Ovary (tissue), 9 donors: ENCODE measurements around the gene EFCAB6. TPM values are rescaled to one million over a fixed set of nuclear protein-coding genes. Genes with fewer than 3 reads are reported as not detected.

Experiments used
- DNase-seq, 5 donors: peaks; one replicate each; pipeline ENCODE4 v3.0.0-alpha.2; 2019 to 2020
- H3K27ac ChIP-seq, 2 donors: fragments of 200-600 bp; one replicate each; pipeline versions ENCODE4 v1.5.1 to v1.8.0; 2019 to 2022
- H3K27me3 ChIP-seq: fragments of 200-600 bp; one replicate; pipeline ENCODE4 v1.8.0; 2022
- H3K36me3 ChIP-seq: fragments of 200-600 bp; sonication (generic); one replicate; pipeline ENCODE4 v1.5.1; 2019
- H3K4me1 ChIP-seq: one replicate; pipeline ENCODE4 v1.8.1; 2013; ENCODE audit warnings: mild to moderate bottlenecking, moderate library complexity; ENCODE audit not compliant: insufficient read depth
- H3K4me3 ChIP-seq: fragments of 200-600 bp; sonication (generic); one replicate; pipeline ENCODE4 v1.5.1; 2017
- H3K9me3 ChIP-seq, 2 donors: fragments of 200-600 bp in 1 of 2; sonication (generic) in 1 of 2; one replicate each; pipeline versions ENCODE4 v1.5.1 to v1.8.1; 2013 to 2019; ENCODE audit warnings: mild to moderate bottlenecking in 1 of 2, moderate library complexity in 1 of 2
- CTCF ChIP-seq, 3 donors: fragments of 450-650 bp in 2 of 3; fragments of 200-600 bp in 1 of 3; IDR thresholded peaks; one replicate each; pipeline versions ENCODE4 v1.5.1 to v1.8.0; 2016 to 2022; ENCODE audit warnings: antibody characterized with exemption in 3 of 3, mild to moderate bottlenecking in 1 of 3
- EP300 ChIP-seq: sonication (generic); formaldehyde crosslinking; IDR thresholded peaks from one replicate; pipeline ENCODE4 v1.6.1; 2017; ENCODE audit warnings: antibody characterized with exemption
- POLR2A ChIP-seq: fragments of 450-650 bp; IDR thresholded peaks from one replicate; pipeline ENCODE4 v1.6.1; 2017; ENCODE audit warnings: antibody characterized with exemption, mild to moderate bottlenecking, moderate library complexity
- WGBS, 3 donors: extraction: QIAGEN DNeasy Blood & Tissue Kit in 1 of 3; methylation state at CpG; one replicate each; pipeline versions ENCODE4 v1.1.5 to v1.1.7; 2013 to 2017; 5-methylcytosine and 5-hydroxymethylcytosine counted together
- intact Hi-C, 4 donors: fragments of 100-400 bp; cut with DNase I; formaldehyde crosslinking; loops; one replicate each; pipeline versions ENCODE4 v1.11.0 to v1.15.1; 2022 to 2023
- polyA plus RNA-seq, 2 donors: library from polyadenylated mRNA; stranded (reverse); fragments of 200-250 nt in 1 of 2; fragments of 350-450 nt in 1 of 2; fragmentation: Illumina TruSeq in 1 of 2; extraction: RNeasy Lipid Tissue Mini Kit (QIAGEN cat#74804) in 1 of 2; gene quantifications; one replicate each; pipeline ENCODE4 v1.2.3, GENCODE V29; 2013 to 2014
- total RNA-seq, 7 donors: library from RNA; depleted of rRNA in 2 of 7; stranded (reverse); fragments of >200 nt in 2 of 7; fragmentation: NEBNext Ultra II Directional in 3 of 7; extraction: Animal tissue kit (Norgen Biotek cat#: 25700) in 3 of 7; gene quantifications; one replicate each; pipeline versions ENCODE4 v1.1.0 to v1.2.4, GENCODE V29; 2016 to 2023
- donor health status: DM: no; HTN: no; CAD: no; lungs with moderate emphysema.
- donor health status: DM: no; HTN: no; CAD: no.
- donor health status: Bipolar disorder and iron deficiency.
- donor health status: DM: yes; HTN: yes; CAD: no.
- donor health status: DM: no; HTN: no; CAD: no.
- donor health status: DM: yes; HTN: yes; CAD: no.

The EFCAB6 gene
- total and polyA plus RNA-seq, 9 donors = 1.00 to 17.5 (median 6.7) TPM

GRCh38 chr22:43722444-43722843, 89.7 kb downstream of the EFCAB6 start:
- Histone ChIP-seq H3K4me1 (peaks cover 10% of the 10 kb centered on the region), H3K36me3 (no peaks in the 10 kb centered on the region), H3K9me3 (no peaks in the 10 kb centered on the region), H3K27ac (no peak overlapping the region), H3K27me3 (no peaks in the 10 kb centered on the region), H3K4me3 (no peak overlapping the region)
- WGBS, 3 donors = 90 to 95% (median 92%) methylated on average over 5 of the region's 5 CpGs
- intact Hi-C loops = no loop called here
- TF ChIP-seq CTCF (IDR thresholded peaks at IDR 0.05) (no peak), EP300 (no peak), POLR2A (no peak)
- DNase-seq = no peak

- peaks cover 7% of the 10 kb centered on the region for H3K4me1 ChIP-seq
- H3K36me3 ChIP-seq = no peaks in the 10 kb centered on the region
- no peak overlapping the region for H3K27ac ChIP-seq
- no peak overlapping the region for H3K4me3 ChIP-seq
- no peak for DNase-seq
- TF ChIP-seq CTCF (IDR thresholded peaks at IDR 0.05) (no peak), POLR2A (no peak), EP300 (no peak)
- no peaks in the 10 kb centered on the region for H3K27me3 ChIP-seq
- no peaks in the 10 kb centered on the region for H3K9me3 ChIP-seq
- intact Hi-C loops = no loop called here
- WGBS, 3 donors = 83 to 95% (median 94%) methylated on average over 1 of the region's 1 CpG
Observed at GRCh38 chr22:43720716-43721115, 91.4 kb downstream of the EFCAB6 start.

GRCh38 chr22:43714104-43714503, 98.0 kb downstream of the EFCAB6 start:
- Histone ChIP-seq H3K9me3 (no peaks in the 10 kb centered on the region), H3K27ac (no peak overlapping the region), H3K36me3 (no peaks in the 10 kb centered on the region), H3K27me3 (no peaks in the 10 kb centered on the region), H3K4me3 (no peak overlapping the region), H3K4me1 (no peaks in the 10 kb centered on the region)
- 95 to 99% (median 98%) methylated on average over 2 of the region's 2 CpGs for WGBS, 3 donors
- intact Hi-C loops = no loop called here
- no peak for DNase-seq
- TF ChIP-seq EP300 = no peak

- intact Hi-C loops = no loop called here
- Histone ChIP-seq H3K9me3 (no peaks in the 10 kb centered on the region), H3K4me1 (no peaks in the 10 kb centered on the region), H3K27ac (no peak overlapping the region), H3K36me3 (no peaks in the 10 kb centered on the region), H3K27me3 (no peaks in the 10 kb centered on the region), H3K4me3 (no peak overlapping the region)
- no peak for TF ChIP-seq CTCF (IDR thresholded peaks at IDR 0.05)
- no peak for TF ChIP-seq POLR2A
- WGBS, 3 donors = 86 to 88% (median 86%) methylated on average over 4 of the region's 4 CpGs
- no peak for DNase-seq
Observed at GRCh38 chr22:43711681-43712080, 100.4 kb downstream of the EFCAB6 start.

- Histone ChIP-seq H3K9me3 (no peaks in the 10 kb centered on the region), H3K4me3 (no peak overlapping the region), H3K27me3 (no peaks in the 10 kb centered on the region), H3K36me3 (no peaks in the 10 kb centered on the region), H3K4me1 (no peaks in the 10 kb centered on the region), H3K27ac (no peak overlapping the region)
- 86 to 88% (median 87%) methylated on average over 3 of the region's 3 CpGs for WGBS, 3 donors
- intact Hi-C loops = no loop called here
- no peak for TF ChIP-seq POLR2A
- no peak for TF ChIP-seq EP300
- no peak for TF ChIP-seq CTCF (IDR thresholded peaks at IDR 0.05)
- no peak for DNase-seq
Observed at GRCh38 chr22:43707648-43708047, 104.5 kb downstream of the EFCAB6 start.
